Measurements from ENCODE around the gene TPM1. TPM values are rescaled to one million over a fixed set of nuclear protein-coding genes. Genes with fewer than 3 reads are reported as not detected.

The TPM1 gene
- total RNA-seq, 1 experiment from 2014 or later, result 748 TPM

- Histone ChIP-seq H3K4me2 (ENCODE audit: insufficient read depth, insufficient read length, low read length) (no peak overlapping the region), H3K18ac (ENCODE audit: insufficient read length, low read depth, low read length) (peak overlapping the region; percentile 69), H3K23ac (ENCODE audit: insufficient read length, low read depth, low read length) (no peak overlapping the region), H3K79me1 (ENCODE audit: insufficient read depth, low read depth, low read length, poor library complexity, severe bottlenecking) (no peaks in the 10 kb centered on the region), H3K23me2 (ENCODE audit: insufficient read length, low read depth, low read length, poor library complexity, severe bottlenecking) (peaks cover 7% of the 10 kb centered on the region), H2BK12ac (ENCODE audit: insufficient read length, low read depth, low read length) (no peak overlapping the region), H3K27ac (ENCODE audit: insufficient read length, low read depth, low read length) (no peak overlapping the region), H3K56ac (ENCODE audit: insufficient read length, low read depth, low read length) (no peak overlapping the region), H4K20me1 (ENCODE audit: control insufficient read depth, insufficient read depth, insufficient read length) (no peaks in the 10 kb centered on the region), H4K8ac (replicated peaks; ENCODE audit: insufficient read length, low read depth, low read length) (no peak overlapping the region), H4K5ac (ENCODE audit: insufficient read length, low read depth, low read length) (no peak overlapping the region), H2BK5ac (ENCODE audit: insufficient read length, low read length) (no peak overlapping the region), H3K79me2 (ENCODE audit: insufficient read depth, low read length) (peaks cover 6% of the 10 kb centered on the region; the same call in 1 of the 2 replicates), H2BK15ac (ENCODE audit: low read depth, low read length) (no peak overlapping the region), H2AK5ac (ENCODE audit: insufficient read length, low read length) (no peak overlapping the region), H3K4me1 (ENCODE audit: insufficient read depth, low read length) (peaks cover 7% of the 10 kb centered on the region), H3K27me3 (ENCODE audit: insufficient read depth, low read length) (no peaks in the 10 kb centered on the region), H3K9ac (ENCODE audit: extremely low read depth, insufficient read length, low read length) (no peak overlapping the region), H3K9me3 (ENCODE audit: control insufficient read depth, low read depth, low read length) (no peaks in the 10 kb centered on the region), H3K4ac (ENCODE audit: low read depth, low read length) (no peak overlapping the region), H3T11ph (ENCODE audit: low read length) (no peak overlapping the region), H3K14ac (ENCODE audit: insufficient read depth, low read length) (no peak overlapping the region), H2BK120ac (ENCODE audit: low read depth, low read length, poor library complexity, severe bottlenecking) (no peak overlapping the region), H2BK20ac (ENCODE audit: low read depth, low read length, poor library complexity, severe bottlenecking) (no peak overlapping the region), H2AFZ (ENCODE audit: low read length) (no peak overlapping the region), H4K91ac (ENCODE audit: insufficient read length, low read depth, low read length) (no peak overlapping the region)
- peaks cover 12 to 89% (median 73%) of the 10 kb centered on the region in 3 experiments for H3K36me3 Mint-ChIP-seq (ENCODE audit: insufficient read depth in 1 of 3, low read depth in 3 of 3)
- peak overlapping the region; percentile 29 to 95 (median 87); a peak in 5 of 7 replicates for H3K27ac Mint-ChIP-seq
- H3K9me3 Mint-ChIP-seq, result no peaks in the 10 kb centered on the region
- no CpG with 5 or more reads among the region's 5 CpGs for WGBS (ENCODE audit: extremely low coverage, insufficient read length, low lambda C conversion rate)
- H3K4me1 Mint-ChIP-seq, result peaks cover 65 to 69% of the 10 kb centered on the region in 2 experiments
- no peak for TF ChIP-seq CTCF (conservative IDR thresholded peaks at IDR 0.05)
- peaks cover 1% of the 10 kb centered on the region; the same call in 1 of the 2 replicates for H3K27me3 Mint-ChIP-seq (ENCODE audit: low read depth)
- no peak for DNase-seq
- no peak overlapping the region for H3K4me3 Mint-ChIP-seq
Observed at GRCh38 chr15:63051156-63052066, 8.9 kb downstream of the TPM1 start.

All from H9 (cell line).